ENCODE measurements around the gene SPRING1.

SPRING1 gene

DNA sequence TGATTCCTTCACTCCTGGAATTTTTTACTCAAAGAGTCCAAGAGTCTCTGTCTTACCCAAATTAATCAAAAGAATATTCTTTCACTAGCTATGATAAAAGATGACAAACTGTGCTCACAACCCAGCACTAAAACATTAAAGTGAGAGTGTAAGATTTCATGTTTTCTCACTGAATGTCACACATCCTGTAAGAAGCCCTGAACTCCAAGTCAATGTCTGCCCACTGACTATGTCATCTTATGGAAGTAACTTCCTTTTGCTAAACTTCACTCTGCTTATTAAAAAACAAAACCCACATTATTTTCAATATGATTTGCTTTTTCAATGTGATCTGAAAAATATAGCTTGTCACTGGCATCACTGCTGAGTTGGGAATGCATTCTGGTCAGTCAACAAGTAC lies 15.6 kb downstream of the SPRING1 start:
- TF ChIP-seq, protein P1, sequence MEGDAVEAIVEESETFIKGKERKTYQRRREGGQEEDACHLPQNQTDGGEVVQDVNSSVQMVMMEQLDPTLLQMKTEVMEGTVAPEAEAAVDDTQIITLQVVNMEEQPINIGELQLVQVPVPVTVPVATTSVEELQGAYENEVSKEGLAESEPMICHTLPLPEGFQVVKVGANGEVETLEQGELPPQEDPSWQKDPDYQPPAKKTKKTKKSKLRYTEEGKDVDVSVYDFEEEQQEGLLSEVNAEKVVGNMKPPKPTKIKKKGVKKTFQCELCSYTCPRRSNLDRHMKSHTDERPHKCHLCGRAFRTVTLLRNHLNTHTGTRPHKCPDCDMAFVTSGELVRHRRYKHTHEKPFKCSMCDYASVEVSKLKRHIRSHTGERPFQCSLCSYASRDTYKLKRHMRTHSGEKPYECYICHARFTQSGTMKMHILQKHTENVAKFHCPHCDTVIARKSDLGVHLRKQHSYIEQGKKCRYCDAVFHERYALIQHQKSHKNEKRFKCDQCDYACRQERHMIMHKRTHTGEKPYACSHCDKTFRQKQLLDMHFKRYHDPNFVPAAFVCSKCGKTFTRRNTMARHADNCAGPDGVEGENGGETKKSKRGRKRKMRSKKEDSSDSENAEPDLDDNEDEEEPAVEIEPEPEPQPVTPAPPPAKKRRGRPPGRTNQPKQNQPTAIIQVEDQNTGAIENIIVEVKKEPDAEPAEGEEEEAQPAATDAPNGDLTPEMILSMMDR (IDR thresholded peaks at IDR 0.05) = no peak

DNA sequence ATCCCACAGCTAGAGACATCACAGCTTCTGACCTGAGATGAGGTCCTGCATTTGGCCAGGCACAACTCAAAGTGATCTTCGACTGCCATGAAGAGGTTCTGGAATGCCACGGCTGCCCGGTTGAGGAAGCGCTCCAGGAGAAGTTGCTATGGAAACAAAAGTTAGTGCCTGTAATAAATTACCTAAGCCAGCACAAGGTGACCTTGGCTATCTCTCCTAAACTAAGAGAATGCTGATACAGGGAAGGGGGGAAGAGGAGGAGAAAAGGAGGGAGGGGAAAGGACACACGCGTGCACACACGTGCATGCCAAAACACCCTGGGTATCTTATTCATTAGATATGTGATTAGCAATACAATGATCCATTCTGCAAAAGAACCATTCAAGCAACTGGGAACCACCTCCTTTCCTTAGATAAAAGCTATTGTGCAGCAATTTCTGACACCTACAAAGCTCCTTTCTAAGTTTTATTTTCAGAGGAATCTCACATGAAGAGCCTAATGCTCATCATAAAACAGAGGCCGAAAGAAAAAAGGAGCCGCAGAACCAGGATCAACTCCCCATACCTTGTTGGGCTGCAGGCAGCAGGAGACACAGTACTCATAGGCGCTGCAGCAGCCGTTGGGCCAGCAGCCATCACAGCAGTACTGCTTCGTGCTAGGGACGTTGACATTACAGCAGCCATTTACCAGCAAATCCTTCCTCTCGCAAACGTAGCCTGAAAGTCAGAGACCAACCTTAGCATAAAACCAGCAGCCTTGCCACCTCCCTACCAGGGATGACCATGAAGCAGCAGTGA lies 17.9 kb downstream of the SPRING1 start:
- TF ChIP-seq, protein P1 (IDR thresholded peaks at IDR 0.05) = no peak

DNA sequence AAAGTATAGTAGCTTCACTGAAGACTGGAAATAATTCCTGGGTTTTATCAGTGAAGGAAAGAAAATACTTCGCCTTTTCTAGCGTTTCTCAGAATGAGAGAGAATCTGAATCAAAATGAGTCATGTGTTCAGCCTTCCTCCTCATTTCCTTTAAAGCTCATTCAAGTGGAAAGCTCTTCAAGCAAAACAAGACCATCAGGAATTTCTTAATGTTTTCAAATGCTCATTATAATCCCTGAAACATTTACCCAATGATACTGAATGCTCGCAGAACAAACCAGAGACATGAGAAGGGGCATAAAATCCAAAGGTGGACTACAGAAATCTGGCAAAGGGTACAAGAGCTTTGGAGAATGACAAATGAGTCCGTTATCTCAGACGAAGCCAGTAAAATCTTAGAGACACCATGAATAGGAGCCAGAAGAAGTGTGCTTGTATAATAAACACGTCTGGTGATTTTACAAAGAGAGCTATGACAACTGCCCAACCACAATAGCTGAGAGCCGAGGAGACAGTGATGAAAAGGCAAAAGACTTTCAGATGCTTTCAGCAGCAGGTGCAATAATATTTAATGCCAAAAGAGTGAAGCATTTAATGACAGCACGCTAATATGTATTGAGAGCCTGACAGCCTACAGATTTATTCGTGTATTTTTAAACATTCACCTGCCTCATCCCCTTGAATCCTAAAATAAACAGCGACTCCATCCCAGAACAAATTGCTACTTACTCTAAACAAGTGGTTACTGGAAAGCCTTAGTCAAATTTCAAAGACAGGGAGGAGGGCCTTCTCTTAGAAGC lies 19.0 kb downstream of the SPRING1 start:
- TF ChIP-seq, protein P1 (IDR thresholded peaks at IDR 0.05) = no peak

DNA sequence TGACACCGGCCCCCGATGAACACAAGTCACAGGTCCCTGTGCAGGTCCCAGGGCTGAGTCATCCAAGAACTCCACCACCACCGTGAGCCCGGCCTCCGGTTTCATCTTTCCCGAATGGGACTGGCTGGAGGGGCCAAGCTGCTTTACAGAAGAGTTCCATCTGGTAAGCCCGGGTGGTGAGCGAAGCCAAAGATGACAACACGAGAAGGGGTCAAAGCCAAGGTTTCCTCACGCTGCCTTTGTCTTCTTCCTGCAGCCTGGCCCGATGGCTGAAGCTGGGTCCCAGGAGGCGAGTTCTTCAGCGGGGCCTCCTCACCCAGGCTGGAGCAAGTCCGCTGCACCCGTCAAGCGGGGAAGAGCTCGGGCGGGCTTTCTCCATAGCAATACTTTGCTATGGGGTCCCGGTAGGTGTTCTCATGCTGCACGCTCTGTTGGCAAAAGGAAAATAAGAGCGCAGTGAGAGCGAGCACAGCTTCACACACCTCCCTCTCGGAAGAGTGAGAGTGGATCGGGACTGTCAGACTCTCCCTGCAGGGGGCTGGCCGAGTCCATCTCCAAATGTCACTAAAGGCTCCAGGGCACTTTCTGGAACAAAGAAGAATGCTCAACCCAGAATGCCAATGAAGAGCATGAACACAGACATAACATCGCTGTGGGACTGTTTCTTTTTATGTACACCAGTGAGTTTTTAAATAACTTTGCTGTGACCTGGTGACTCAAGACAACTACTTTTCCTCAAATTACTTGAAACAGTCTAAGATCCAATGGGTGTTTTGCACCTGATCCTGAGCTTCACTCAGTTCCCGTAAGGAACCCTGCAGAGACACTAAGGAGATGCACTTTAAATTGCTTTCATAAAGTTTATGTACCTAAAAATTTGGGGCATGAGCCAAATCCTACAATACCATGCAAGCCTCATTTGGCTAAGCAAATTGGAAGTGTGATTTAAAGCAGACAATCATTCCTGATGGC lies 20.1 kb downstream of the SPRING1 start:
- TF ChIP-seq, protein P1 (IDR thresholded peaks at IDR 0.05) = no peak

DNA sequence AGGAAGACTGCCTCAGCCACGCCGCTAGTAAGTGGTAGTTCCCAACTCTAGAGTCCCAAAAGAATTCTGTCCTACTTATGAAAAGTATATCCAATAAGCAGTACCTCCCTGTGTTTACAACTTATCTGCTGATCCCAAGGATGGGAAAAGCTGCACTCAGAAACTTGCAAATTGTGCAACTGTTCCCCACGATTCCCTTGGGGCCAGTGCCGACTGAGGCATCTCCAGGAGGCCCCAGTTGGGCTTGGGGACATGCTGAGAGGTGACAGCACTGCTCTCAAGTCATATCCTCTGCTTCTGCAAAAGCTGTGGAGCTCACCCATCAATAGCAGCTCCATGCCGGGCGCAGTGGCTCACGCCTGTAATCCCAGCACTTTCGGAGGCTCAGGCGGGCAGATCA lies 23.7 kb downstream of the SPRING1 start:
- TF ChIP-seq, protein P1 (IDR thresholded peaks at IDR 0.05) = no peak

DNA sequence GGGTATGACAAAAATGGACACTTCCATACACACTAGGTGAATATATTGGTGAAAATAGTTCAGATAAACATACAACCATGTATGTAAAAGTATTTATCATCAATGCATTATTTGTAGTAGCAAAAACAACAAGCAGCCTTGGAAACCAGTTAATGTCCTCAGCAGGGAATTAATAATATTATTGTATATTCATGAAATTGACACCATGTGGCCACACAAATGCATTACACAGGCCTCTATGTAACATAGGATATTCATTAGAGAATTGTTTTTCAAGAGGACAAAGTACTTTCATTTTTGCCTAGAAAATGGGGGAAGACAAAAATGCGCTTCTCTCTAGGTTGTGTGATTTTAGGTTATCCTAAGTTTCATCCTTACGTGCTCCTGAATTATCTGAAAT lies 24.3 kb downstream of the SPRING1 start:
- TF ChIP-seq, protein P1 (IDR thresholded peaks at IDR 0.05) = no peak
